ENCODE results near the gene OTOGL.

DNA sequence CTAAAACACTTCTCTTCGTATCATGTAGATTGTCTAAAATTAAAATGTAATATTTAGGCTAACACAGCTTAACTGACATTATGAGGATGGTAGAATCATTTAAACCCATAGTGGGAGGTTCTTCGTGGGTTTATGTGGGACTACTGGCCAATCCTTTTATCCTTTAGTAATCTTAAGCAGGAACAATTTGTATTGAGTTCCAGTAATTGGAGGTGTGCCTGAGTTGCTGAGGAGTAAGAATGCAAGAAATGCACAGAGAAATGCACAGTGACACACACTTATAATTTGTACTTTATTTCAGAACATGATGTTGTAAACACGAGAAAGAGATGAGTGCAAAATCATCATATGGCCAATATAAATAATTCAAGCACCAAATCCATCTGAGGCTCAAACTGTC, 22.3 kb downstream of the OTOGL start:
- TF ChIP-seq, protein P1, sequence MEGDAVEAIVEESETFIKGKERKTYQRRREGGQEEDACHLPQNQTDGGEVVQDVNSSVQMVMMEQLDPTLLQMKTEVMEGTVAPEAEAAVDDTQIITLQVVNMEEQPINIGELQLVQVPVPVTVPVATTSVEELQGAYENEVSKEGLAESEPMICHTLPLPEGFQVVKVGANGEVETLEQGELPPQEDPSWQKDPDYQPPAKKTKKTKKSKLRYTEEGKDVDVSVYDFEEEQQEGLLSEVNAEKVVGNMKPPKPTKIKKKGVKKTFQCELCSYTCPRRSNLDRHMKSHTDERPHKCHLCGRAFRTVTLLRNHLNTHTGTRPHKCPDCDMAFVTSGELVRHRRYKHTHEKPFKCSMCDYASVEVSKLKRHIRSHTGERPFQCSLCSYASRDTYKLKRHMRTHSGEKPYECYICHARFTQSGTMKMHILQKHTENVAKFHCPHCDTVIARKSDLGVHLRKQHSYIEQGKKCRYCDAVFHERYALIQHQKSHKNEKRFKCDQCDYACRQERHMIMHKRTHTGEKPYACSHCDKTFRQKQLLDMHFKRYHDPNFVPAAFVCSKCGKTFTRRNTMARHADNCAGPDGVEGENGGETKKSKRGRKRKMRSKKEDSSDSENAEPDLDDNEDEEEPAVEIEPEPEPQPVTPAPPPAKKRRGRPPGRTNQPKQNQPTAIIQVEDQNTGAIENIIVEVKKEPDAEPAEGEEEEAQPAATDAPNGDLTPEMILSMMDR (IDR thresholded peaks at IDR 0.05; ENCODE audit: insufficient read depth, low read length), result no peak
- TF ChIP-seq POLR2AphosphoS5 (IDR thresholded peaks at IDR 0.05; ENCODE audit: low read depth) (no peak), GABPA (IDR thresholded peaks at IDR 0.05; ENCODE audit: low read depth) (no peak)
- TF ChIP-seq, protein P2, sequence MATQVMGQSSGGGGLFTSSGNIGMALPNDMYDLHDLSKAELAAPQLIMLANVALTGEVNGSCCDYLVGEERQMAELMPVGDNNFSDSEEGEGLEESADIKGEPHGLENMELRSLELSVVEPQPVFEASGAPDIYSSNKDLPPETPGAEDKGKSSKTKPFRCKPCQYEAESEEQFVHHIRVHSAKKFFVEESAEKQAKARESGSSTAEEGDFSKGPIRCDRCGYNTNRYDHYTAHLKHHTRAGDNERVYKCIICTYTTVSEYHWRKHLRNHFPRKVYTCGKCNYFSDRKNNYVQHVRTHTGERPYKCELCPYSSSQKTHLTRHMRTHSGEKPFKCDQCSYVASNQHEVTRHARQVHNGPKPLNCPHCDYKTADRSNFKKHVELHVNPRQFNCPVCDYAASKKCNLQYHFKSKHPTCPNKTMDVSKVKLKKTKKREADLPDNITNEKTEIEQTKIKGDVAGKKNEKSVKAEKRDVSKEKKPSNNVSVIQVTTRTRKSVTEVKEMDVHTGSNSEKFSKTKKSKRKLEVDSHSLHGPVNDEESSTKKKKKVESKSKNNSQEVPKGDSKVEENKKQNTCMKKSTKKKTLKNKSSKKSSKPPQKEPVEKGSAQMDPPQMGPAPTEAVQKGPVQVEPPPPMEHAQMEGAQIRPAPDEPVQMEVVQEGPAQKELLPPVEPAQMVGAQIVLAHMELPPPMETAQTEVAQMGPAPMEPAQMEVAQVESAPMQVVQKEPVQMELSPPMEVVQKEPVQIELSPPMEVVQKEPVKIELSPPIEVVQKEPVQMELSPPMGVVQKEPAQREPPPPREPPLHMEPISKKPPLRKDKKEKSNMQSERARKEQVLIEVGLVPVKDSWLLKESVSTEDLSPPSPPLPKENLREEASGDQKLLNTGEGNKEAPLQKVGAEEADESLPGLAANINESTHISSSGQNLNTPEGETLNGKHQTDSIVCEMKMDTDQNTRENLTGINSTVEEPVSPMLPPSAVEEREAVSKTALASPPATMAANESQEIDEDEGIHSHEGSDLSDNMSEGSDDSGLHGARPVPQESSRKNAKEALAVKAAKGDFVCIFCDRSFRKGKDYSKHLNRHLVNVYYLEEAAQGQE (IDR thresholded peaks at IDR 0.05; ENCODE audit: insufficient replicate concordance, low read depth), result no peak
